Midbrain (tissue), 1 donor: ENCODE results near the gene TSKS.

ENCODE experiments used
- DNase-seq: peaks from one replicate; lab custom pipeline; 2025; lab: John Stamatoyannopoulos, UW

TSKS gene, protein sequence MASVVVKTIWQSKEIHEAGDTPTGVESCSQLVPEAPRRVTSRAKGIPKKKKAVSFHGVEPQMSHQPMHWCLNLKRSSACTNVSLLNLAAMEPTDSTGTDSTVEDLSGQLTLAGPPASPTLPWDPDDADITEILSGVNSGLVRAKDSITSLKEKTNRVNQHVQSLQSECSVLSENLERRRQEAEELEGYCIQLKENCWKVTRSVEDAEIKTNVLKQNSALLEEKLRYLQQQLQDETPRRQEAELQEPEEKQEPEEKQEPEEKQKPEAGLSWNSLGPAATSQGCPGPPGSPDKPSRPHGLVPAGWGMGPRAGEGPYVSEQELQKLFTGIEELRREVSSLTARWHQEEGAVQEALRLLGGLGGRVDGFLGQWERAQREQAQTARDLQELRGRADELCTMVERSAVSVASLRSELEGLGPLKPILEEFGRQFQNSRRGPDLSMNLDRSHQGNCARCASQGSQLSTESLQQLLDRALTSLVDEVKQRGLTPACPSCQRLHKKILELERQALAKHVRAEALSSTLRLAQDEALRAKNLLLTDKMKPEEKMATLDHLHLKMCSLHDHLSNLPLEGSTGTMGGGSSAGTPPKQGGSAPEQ

DNA sequence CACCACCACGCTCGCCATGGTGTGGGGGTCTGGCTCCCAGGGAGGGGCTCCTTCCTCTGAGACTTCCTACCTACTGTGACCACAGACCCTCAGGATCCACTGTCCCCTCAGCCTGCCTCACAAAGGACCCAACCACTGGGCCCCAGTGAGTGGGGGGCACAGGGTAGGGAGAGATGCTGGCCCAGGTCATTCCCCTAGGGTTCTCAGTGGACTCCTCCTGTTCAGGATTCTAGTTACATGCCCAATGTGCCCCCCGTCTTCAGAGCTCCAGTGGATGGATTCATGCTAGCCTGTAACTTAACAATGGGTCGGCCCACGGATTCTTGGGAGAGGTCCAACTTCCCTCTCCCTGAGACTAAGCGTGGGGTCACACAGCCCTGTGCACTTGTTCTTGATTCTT, at the start of gene TSKS:
TSS of gene TSKS (minus strand) at position 77 of the 400 bp plus-strand sequence. CDS start at position 18, 59 bp downstream.
- DNase-seq = no peak

DNA sequence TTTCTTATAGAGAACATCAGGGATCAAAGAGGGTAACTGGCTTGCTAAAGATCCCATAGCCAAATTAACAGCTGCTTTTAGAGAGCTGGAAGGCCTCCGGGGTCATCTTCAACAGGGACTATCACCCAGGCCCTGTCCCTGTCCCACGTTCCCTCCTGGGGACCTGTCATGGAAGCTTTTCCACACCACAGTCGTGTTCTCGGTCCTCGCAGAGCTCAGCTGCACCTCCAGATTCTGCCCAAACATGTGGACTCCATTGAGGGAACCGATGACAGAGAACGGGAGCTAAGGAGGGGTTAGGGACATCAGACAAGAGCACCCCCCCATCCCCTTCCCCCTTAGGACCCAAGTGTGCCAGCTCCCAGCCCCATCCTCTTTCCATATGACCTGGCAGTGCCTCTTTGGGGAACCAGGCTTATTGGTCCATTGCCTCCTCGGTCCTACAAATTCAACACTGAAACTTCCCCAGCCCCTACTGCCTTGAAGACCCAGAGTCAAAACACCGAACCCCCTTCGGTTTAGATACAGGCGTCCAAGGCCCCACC, 49.4 kb upstream of the TSKS start:
- peak; percentile 48 for DNase-seq

DNA sequence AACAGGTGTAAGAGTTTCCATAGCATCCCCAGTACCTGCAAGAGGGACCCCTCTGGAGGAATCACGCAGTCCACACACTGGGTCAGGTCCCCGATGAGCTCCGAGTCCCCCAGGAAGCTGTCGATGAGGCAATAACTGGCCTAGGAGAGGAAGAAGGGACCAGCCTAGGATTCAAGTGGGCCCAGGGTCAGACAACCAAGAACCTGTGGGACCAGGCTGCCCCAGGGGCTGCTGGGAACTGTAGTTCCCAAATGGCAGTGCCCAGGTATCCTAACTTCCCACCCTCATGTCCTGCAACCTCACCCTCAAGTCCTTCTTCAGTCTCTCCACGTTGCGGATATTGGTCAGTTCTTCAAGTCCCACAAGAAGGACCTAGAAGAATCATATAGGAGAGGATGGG, 48.2 kb upstream of the TSKS start:
- DNase-seq = no peak

DNA sequence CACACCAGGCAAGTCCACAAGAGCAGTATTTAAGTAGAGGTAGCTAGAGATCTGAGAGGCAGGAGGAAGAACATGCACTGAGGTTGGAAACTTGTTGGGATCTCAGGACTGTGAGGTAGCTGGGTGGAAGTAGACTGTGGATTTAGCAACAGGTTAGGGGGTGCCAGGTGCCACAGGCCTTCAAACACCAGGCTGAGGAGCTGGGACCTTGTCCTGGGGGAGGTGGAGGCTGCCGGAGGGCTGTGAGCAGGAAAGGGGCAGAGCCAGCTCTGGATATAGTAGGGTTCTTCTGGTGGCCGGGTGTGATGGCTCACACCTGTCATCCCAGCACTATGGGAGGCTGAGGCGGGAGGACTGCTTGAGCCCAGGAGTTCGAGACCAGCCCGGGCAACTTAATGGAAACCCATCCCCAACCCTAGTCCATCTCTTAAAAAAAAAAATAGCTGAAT, 46.9 kb upstream of the TSKS start:
- DNase-seq = no peak

DNA sequence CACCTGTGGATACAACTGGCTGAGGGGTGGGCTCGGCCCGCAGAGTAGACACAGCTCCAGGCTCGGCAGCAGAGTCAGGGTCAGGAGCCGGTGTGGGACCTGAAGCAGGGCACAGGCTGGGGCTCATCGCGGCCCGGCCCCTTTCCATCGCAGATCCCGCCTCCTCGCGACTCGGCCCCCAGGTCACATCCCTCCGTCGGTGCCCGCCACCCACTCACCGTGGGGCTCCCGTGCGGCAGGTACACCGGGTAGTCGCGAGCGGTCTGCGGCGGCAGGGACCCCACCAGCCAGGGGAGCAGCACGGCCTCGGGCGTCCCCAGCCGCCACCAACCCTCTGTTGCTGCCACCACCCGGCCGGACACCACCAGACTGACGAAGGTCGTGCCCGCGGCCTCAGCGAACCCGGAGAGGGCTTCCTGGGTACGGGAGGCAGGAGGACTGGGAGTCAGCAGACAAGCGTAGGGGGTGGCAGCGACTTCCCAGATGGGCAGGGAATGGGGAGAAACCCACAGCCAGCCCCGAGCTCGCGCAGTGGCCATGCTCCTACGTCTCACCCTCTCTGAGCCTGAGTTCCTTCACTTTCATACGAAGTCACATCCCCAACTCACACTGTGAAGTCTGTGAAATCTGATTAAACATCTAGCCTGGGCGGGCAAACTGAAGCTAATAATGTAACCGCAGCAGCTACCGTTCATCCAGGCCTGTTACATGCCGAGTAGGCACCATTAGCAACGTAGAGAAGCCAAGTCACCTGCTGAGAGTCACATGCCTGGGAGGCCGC, 46.2 kb upstream of the TSKS start:
- DNase-seq = peak; percentile 45

DNA sequence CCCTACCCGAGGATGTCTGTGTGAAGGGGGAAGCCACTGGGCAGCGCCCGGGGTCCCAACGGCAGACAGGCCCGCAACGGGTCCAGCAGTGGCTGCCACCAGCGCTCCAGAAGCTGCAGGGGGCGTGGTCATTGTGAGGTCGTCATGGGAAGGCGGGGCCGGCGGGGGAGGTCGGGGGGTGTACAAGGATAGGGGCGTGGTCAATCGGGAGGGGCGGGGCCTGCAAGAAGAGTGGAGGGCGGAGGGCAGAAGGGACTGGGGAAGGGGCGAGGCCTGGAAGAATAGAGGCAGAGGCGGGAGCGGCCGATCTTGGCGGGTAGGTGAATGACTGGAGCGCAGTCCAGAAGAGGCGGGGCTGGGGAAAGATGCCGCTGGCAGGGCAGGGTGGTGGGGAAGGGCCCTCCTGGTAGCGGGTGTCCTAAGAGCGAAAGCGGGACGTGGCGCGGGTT, 45.6 kb upstream of the TSKS start:
- DNase-seq = peak; percentile 79

DNA sequence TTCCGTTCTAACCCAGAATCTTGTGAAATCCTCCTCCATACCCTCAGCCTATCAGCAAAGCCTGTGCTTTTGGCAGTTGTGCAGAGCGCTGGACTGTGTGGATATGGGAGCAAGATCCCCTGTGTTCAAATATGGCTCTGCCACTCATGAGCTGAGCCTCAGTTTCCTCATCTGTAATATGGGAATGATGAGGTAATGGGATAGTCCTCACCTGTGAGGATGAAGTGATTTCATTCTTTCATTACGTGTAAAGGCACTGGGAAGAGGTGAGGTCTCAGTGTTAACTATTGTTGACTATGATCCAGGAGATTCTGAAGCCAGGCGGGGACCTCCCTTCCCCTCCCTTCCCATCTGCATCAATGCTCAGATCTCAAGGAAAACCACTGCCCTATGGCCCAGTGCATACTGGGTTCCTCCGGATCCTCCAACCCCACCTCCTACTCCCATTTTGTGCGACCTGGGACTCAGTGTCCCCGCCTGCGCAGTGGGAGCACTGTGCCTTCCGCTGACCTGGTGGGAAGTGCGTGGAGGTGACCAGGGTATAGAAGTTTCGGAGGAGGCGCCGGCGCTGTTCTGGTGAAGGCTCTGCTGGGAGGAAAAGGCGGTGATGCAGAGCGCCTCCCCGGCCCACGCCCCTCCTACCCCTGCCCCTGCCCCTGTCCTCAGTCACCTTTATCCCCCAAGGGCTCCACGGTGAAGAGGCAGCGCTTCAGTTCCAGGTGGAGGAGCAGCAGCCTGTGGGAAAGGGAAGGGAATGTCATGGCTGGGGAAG, 45.0 kb upstream of the TSKS start:
- no peak for DNase-seq

DNA sequence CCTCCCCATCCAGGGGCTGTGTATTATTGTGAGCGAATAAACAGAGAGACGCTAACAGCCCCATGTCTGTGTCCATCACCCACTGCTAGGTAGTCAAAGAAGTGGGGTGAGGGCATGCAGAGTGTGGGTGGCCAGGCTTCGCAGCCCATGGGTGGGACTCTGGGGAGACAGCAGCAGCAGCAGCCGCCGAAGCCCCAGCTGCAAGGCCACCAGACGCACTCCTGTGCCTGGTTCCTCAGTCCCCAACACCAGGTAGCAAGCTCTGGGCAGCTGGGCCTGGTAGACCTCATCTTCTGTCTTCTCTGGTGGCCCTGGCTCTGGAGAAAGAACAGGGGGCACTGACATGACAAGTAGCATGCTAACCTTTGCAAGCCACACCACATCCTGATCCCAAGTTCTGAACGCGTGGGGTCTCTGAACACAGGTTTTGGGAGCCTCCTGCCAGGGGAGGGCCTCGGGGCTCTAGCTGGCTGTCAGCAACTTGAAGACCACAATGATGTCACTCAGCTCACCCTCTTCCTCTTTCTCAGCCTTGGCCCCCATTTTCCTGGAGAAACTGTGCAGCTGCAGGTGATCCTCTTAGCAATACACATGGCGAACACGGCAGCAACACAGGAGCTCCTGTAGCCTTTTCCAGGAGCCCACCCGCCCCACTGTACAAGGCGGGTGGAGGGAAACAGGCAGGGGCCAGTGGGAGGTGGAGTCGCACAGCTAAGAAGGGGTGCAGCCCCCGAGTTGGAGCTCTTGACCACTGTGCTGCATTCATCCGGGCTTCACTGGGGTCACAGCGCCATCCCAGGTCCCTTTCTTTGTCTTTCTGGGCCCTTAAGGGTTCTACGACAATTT, 44.2 kb upstream of the TSKS start:
- DNase-seq = no peak

DNA sequence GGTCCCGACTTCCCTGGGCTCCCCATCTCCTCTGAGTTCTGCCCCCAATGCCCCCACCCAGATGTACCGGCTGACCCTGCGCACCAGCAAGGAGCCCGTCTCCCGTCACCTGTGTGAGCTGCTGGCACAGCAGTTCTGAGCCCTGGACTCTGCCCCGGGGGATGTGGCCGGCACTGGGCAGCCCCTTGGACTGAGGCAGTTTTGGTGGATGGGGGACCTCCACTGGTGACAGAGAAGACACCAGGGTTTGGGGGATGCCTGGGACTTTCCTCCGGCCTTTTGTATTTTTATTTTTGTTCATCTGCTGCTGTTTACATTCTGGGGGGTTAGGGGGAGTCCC, 43.5 kb upstream of the TSKS start:
- no peak for DNase-seq

DNA sequence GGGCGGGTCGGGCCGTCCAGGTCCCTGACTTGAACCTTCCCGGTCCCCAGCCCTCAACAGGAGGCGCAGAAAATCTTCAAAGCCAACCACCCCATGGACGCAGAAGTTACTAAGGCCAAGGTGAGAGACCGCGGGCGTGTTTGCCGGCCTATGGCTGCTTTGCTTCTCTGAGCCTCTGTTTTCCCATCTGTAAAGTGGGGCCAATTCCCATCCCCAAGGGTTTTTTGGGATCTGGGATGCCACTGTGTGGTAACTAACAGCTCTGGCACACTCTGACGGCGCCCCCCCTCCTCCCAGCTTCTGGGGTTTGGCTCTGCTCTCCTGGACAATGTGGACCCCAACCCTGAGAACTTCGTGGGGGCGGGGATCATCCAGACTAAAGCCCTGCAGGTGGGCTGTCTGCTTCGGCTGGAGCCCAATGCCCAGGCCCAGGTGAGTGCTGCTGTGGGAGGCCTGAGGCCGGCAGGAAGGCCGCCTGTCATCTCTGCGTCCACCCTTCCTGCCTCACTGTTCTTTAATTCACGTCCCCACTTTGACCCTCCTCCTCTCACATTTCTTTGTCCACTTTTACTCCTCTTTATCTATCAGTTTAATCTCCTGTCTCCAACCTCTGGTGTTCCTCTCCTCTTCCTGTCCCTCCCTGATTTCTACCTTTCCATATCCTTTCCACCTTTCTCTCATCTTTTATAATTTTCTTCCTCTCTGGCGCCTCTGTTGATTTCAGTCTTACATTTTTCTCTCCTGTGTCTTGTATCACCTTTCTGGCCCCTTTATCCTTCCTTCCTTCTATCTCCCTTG, 42.9 kb upstream of the TSKS start:
- DNase-seq = no peak

DNA sequence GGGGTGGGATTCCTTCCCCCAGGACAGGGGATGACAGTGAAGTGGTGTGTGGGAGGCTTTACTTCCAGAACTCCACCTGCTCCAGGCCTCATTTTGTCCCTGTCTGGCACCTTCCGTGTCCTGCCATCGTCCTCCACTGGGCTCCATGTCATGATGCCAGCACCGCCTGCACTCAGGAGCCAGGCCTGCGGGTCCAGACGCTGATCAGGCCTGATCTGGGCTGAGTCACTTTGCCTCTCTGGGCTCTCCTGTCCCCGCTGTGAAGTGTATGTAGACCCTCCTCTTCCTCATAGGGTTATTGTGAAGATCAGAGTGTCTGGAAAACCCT, 40.4 kb upstream of the TSKS start:
- DNase-seq = no peak

DNA sequence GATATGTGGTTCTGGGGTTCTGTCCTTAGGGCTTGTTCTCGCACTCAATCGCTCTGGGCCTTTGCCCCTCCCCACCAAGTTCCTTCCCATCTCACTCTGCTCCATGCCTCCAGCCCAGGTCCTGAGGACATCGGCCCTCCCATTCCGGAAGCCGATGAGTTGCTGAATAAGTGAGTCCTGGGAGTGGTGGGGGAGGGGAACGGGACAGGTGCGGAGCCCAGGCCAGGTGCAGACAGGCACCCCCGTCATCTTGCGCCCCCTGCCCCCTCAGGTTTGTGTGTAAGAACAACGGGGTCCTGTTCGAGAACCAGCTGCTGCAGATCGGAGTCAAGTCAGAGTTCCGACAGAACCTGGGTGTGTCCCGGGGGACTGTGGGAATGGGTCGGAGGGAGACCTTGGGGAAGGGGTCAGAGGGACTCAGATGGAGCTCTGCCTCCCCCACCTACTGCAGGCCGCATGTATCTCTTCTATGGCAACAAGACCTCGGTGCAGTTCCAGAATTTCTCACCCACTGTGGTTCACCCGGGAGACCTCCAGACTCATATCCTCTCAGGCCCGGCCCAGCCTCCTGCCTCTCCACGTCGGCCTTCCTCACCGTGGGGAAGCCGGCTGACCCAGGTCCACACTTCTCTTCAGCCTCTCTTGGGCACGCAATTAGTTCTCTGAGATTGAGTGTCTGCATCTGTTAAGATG, 39.9 kb upstream of the TSKS start:
- no peak for DNase-seq

DNA sequence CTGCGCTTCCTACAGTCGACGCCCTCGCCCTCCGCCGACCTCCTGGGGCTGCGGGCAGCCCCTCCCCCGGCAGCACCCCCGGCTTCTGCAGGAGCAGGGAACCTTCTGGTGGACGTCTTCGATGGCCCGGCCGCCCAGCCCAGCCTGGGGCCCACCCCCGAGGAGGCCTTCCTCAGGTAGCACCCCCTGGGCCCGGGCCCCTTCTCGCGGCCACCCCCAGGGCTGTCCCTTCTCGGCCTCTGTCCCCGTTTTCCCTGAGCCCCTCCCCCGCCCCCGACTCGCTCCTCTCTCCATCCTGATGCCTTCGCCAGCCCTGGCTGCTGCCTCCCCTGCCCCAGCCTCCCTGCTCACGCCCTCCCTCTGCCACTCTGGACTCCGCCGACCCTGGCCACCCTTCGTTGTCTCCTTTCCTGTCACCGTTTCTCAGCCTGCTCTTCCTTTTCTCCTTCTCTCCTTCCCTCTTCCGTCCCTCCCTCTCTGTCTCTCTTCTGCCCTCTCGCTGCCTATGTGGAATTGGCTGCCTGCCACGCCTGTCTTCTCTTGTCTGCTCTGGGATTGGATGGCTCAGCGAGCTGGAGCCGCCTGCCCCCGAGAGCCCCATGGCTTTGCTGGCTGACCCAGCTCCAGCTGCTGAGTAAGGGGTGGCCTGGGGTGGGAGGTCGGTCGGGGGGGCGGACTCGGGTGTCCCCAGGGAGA, 39.0 kb upstream of the TSKS start:
- DNase-seq = peak; percentile 90

DNA sequence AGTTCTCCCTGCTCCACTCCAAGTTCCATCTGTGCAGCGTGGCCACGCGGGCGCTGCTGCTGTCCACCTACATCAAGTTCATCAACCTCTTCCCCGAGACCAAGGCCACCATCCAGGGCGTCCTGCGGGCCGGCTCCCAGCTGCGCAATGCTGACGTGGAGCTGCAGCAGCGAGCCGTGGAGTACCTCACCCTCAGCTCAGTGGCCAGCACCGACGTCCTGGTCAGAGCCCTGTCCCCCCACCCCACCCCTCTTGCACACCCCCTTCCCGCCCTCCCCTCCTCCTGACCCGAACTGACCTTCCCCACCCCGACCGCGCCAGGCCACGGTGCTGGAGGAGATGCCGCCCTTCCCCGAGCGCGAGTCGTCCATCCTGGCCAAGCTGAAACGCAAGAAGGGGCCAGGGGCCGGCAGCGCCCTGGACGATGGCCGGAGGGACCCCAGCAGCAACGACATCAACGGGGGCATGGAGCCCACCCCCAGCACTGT, 38.3 kb upstream of the TSKS start:
- no peak for DNase-seq

DNA sequence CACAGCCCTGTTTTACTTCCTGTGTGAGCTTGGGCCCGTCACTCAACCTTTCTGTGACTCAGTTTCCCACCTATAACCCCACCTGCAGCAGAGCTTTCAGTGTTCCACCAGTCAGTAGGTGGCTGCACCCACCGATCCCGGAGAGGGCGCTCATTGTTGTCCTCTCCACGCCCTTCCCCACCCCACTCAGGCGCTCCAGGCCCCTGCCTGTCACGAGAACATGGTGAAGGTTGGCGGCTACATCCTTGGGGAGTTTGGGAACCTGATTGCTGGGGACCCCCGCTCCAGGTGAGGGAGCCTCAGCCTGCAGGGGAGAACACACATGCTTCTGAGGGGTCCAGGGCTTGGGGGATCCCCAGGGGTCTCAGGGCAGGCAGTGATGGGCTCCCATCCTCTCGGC, 37.7 kb upstream of the TSKS start:
- DNase-seq = no peak

DNA sequence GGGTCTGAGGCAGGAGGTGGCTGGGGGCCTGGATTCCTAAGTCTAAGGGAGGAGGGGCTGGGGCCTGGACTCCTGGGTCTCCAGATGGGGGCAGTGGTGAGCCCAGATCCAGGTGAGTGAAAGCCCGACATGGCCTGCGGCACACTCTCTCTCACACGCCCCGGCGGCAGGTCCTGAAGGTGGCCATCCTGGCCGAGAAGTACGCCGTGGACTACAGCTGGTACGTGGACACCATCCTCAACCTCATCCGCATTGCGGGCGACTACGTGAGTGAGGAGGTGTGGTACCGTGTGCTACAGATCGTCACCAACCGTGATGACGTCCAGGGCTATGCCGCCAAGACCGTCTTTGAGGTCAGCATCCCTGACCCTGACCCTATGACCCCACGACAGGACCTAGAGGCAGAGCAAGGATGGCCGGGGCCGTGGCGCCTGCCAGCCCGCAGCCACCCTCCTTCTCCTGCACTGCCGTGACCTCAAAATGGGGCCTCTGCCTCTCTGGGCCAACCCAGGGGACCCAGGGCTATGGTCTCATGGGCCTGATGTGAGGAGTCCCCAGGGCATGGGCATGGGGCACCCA, 36.8 kb upstream of the TSKS start:
- no peak for DNase-seq

DNA sequence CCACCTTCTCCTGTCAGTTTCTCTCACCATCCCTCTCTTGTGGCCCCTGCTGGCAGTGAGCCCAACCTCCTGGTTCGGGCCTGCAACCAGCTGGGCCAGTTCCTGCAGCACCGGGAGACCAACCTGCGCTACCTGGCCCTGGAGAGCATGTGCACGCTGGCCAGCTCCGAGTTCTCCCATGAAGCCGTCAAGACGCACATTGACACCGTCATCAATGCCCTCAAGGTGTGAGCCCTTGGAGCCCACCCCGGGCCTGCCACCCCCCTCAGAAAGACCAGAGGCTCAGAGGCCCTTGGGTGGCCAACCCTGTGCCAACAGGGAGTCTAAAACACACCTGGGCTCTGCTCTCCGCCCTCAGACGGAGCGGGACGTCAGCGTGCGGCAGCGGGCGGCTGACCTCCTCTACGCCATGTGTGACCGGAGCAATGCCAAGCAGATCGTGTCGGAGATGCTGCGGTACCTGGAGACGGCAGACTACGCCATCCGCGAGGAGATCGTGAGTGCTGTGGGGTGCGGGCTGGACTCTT, 36.2 kb upstream of the TSKS start:
- no peak for DNase-seq

DNA sequence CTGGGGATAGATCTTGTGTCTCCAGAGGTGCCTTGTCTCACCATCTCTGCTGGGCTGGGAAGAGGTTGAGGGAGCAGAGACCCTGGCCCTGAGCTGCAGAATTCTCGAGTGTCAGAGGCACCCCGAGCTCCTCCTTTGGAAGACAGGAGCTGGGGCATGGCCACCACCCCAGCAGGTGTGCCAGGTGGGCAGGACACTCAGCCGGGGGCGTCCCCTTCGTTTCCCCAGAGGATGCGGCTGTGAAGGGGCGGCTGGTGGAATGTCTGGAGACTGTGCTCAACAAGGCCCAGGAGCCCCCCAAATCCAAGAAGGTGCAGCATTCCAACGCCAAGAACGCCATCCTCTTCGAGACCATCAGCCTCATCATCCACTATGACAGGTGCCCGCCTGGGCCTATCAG, 35.5 kb upstream of the TSKS start:
- DNase-seq = no peak
